Panc1 (cell line): Measurements from ENCODE around the gene GLIS1. TPM values are rescaled to one million over a fixed set of nuclear protein-coding genes. Genes with fewer than 3 reads are reported as not detected.

Source experiments
- ATAC-seq: fragments of 200-7000 bp; cut with Tn5 transposase; 2 replicates; pipeline ENCODE4 v1.9.1; 2020; ENCODE audit warnings: mild to moderate bottlenecking, moderate library complexity
- BruUV-seq: library from RNA; stranded (reverse); fragments of 400-500 nt; replicated peaks from 2 replicates; lab custom pipeline; 2021; lab: Mats Ljungman, UMichigan
- CTCF ChIA-PET: fragments of 300-600 bp; sonication (Branson Sonifier 250); formaldehyde crosslinking; loops from one replicate; lab custom pipeline; 2022; ENCODE audit warnings: antibody characterized with exemption; lab: Charles Lee
- POLR2A ChIA-PET: fragments of 300-600 bp; sonication (Branson Sonifier 250); formaldehyde crosslinking; loops from one replicate; lab custom pipeline; 2022; ENCODE audit warnings: antibody characterized with exemption; lab: Charles Lee
- DNase-seq: peaks from one replicate; pipeline ENCODE4 v3.0.0-alpha.2; 2010; ENCODE audit warnings: low read depth, low spot score
- H3K27ac ChIP-seq: 2 replicates; pipeline ENCODE4 v1.5.1; 2011; ENCODE audit warnings: mild to moderate bottlenecking, low read length, inconsistent platforms
- H3K27me3 ChIP-seq: fragments of 200-500 bp; sonication (Bioruptor generic); 2 replicates; pipeline ENCODE4 v1.6.0; 2014; ENCODE audit warnings: low read length, inconsistent platforms; ENCODE audit not compliant: control insufficient read depth, insufficient read depth
- H3K36me3 ChIP-seq: fragments of 200-500 bp; sonication (Bioruptor generic); 2 replicates; pipeline ENCODE4 v1.5.1; 2014; ENCODE audit warnings: inconsistent platforms, mild to moderate bottlenecking, low read length, moderate library complexity; ENCODE audit not compliant: control insufficient read depth, insufficient read depth
- H3K4me1 ChIP-seq: 2 replicates; pipeline ENCODE4 v1.5.1; 2011; ENCODE audit warnings: inconsistent platforms, mild to moderate bottlenecking, low read length, moderate library complexity; ENCODE audit not compliant: control insufficient read depth, insufficient read depth
- H3K4me3 ChIP-seq, 2 experiments: 2 replicates each; pipeline ENCODE4 v1.5.1; 2011 to 2012; ENCODE audit warnings: low read depth in 2 of 2, low read length in 2 of 2, mild to moderate bottlenecking in 2 of 2, inconsistent platforms in 1 of 2, moderate library complexity in 1 of 2
- H3K9me3 ChIP-seq: fragments of 200-500 bp; sonication (Bioruptor generic); 2 replicates; pipeline ENCODE4 v1.5.1; 2014; ENCODE audit warnings: low read depth, mild to moderate bottlenecking, inconsistent platforms, low read length, moderate library complexity; ENCODE audit not compliant: control insufficient read depth, insufficient read depth
- CTCF ChIP-seq: fragments of 450-650 bp; IDR thresholded peaks from 2 replicates; pipeline ENCODE4 v1.5.1; 2017; ENCODE audit warnings: mild to moderate bottlenecking
- POLR2AphosphoS5 ChIP-seq: IDR thresholded peaks from 2 replicates; pipeline ENCODE4 v1.6.1; 2012; ENCODE audit warnings: mild to moderate bottlenecking, low read depth, low read length, moderate library complexity
- REST ChIP-seq, 2 experiments: IDR thresholded peaks; 2 replicates each; pipeline ENCODE4 v1.6.1; 2011 to 2012; ENCODE audit warnings: low read depth in 2 of 2, control low read depth in 1 of 2, low read length in 1 of 2, mild to moderate bottlenecking in 1 of 2, moderate library complexity in 1 of 2; ENCODE audit not compliant: insufficient read depth in 1 of 2
- SIN3A ChIP-seq: IDR thresholded peaks from 2 replicates; pipeline ENCODE4 v1.6.1; 2012; ENCODE audit warnings: low read depth, mild to moderate bottlenecking, low read length, moderate library complexity, borderline replicate concordance; ENCODE audit not compliant: insufficient read depth
- TCF7L2 ChIP-seq: IDR thresholded peaks from 2 replicates; pipeline ENCODE4 v1.6.1; 2011; ENCODE audit warnings: mild to moderate bottlenecking, low read depth, low read length, inconsistent platforms
- in situ Hi-C: cut with HindIII; loops from 2 replicates; pipeline ENCODE4 v1.10.0; 2016; ENCODE audit warnings: low sequenced_read_pairs, low pct_unique_long_range_greater_than_20kb
- intact Hi-C: fragments of 100-400 bp; cut with micrococcal nuclease; formaldehyde crosslinking; loops from one replicate; pipeline ENCODE4 v1.10.0; 2022; ENCODE audit not compliant: unreplicated experiment
- total RNA-seq: library from RNA; stranded (reverse); gene quantifications from one replicate; pipeline ENCODE4 v1.2.1, GENCODE V29; 2021; ENCODE audit not compliant: unreplicated experiment

The GLIS1 gene
- total RNA-seq, 1 experiment from 2014 or later, result 0.28 TPM

GRCh38 chr1:53678046-53678445 is 60.9 kb downstream of the GLIS1 start:
- in situ Hi-C loops, result no loop called here
- CTCF ChIA-PET, result no interaction called here
- no peak for DNase-seq
- no peaks in the 10 kb centered on the region for H3K9me3 ChIP-seq
- no peaks in the 10 kb centered on the region; the same call in 1 of the 2 replicates for H3K27me3 ChIP-seq
- ATAC-seq, result no peak
- BruUV-seq, result no TSS peak
- TF ChIP-seq REST (IDR thresholded peaks at IDR 0.05; ENCODE audit: insufficient read depth in 1 of 2, low read depth in 2 of 2, low read length in 1 of 2) (no peak), SIN3A (no peak), POLR2AphosphoS5 (no peak), TCF7L2 (no peak), CTCF (no peak)
- no peak overlapping the region for H3K27ac ChIP-seq
- no peaks in the 10 kb centered on the region for H3K36me3 ChIP-seq
- intact Hi-C loops, result no loop called here
- H3K4me3 ChIP-seq, result no peak overlapping the region
- POLR2A ChIA-PET, result no interaction called here
- no peaks in the 10 kb centered on the region for H3K4me1 ChIP-seq

GRCh38 chr1:53677486-53677885 is 61.5 kb downstream of the GLIS1 start:
- ChIA-PET CTCF (no interaction called here), POLR2A (no interaction called here)
- Histone ChIP-seq H3K27me3 (no peaks in the 10 kb centered on the region; the same call in 1 of the 2 replicates), H3K27ac (no peak overlapping the region), H3K9me3 (no peaks in the 10 kb centered on the region), H3K36me3 (no peaks in the 10 kb centered on the region), H3K4me3 (no peak overlapping the region), H3K4me1 (no peaks in the 10 kb centered on the region)
- ATAC-seq (no peak), DNase-seq (no peak)
- intact Hi-C loops, result no loop called here
- no peak for TF ChIP-seq SIN3A
- TF ChIP-seq TCF7L2, result no peak
- no peak for TF ChIP-seq REST (IDR thresholded peaks at IDR 0.05; ENCODE audit: insufficient read depth in 1 of 2, low read depth in 2 of 2, low read length in 1 of 2)
- no peak for TF ChIP-seq POLR2AphosphoS5
- TF ChIP-seq CTCF, result no peak
- no TSS peak for BruUV-seq
- in situ Hi-C loops, result no loop called here
